Fibroblast of skin of left biceps (primary cell): Measurements from ENCODE around the gene GXYLT2.

ENCODE experiments used
- DNase-seq, 2 experiments: peaks; one replicate each; pipeline ENCODE4 v3.0.0-alpha.2; 2013; ENCODE audit warnings: low read depth in 2 of 2

The GXYLT2 gene

GRCh38 chr3:73009750-73010149 is 121.9 kb downstream of the GXYLT2 start:
- DNase-seq = no peak

- DNase-seq = no peak
Observed at GRCh38 chr3:73010158-73010557, 122.3 kb downstream of the GXYLT2 start.

- no peak for DNase-seq
Observed at GRCh38 chr3:73018298-73018697, 130.5 kb downstream of the GXYLT2 start.

- DNase-seq = no peak
Observed at GRCh38 chr3:73018790-73019441, 131.1 kb downstream of the GXYLT2 start.

- no peak for DNase-seq
Observed at GRCh38 chr3:73021301-73021835, 133.5 kb downstream of the GXYLT2 start.

GRCh38 chr3:73024836-73025235 is 137.0 kb downstream of the GXYLT2 start:
- DNase-seq = no peak

GRCh38 chr3:73026111-73026759 is 138.4 kb downstream of the GXYLT2 start:
- no peak for DNase-seq
